Endodermal cell (in vitro differentiated cells): Measurements from ENCODE around the gene TPST2. TPM values are rescaled to one million over a fixed set of nuclear protein-coding genes. Genes with fewer than 3 reads are reported as not detected.

Experiments used
- DNase-seq: peaks from one replicate; pipeline ENCODE4 v3.0.0-alpha.2; 2017
- H3K27ac ChIP-seq: 2 replicates; pipeline ENCODE4 v1.5.1; 2013; ENCODE audit warnings: mild to moderate bottlenecking, low read depth, low read length, moderate library complexity
- H3K27me3 ChIP-seq: 2 replicates; pipeline ENCODE4 v1.6.1; 2013; ENCODE audit warnings: mild to moderate bottlenecking, low read length, moderate library complexity; ENCODE audit not compliant: insufficient read depth, control insufficient read depth, poor library complexity, severe bottlenecking
- H3K36me3 ChIP-seq: 2 replicates; pipeline ENCODE4 v1.7.0; 2013; ENCODE audit warnings: mild to moderate bottlenecking, low read length, moderate library complexity; ENCODE audit not compliant: control insufficient read depth, insufficient read depth
- H3K4me1 ChIP-seq: one replicate; pipeline ENCODE4 v1.7.0; 2013; ENCODE audit warnings: low read length; ENCODE audit not compliant: control insufficient read depth, insufficient read depth
- H3K4me3 ChIP-seq: 2 replicates; pipeline ENCODE4 v1.5.1; 2013; ENCODE audit warnings: mild to moderate bottlenecking, low read length, moderate library complexity
- H3K9ac ChIP-seq: 2 replicates; pipeline ENCODE4 v1.6.1; 2013; ENCODE audit warnings: mild to moderate bottlenecking, low read length, moderate library complexity; ENCODE audit not compliant: poor library complexity, severe bottlenecking; ENCODE audit errors: extremely low read depth
- H3K9me3 ChIP-seq: 2 replicates; pipeline ENCODE4 v1.6.1; 2013; ENCODE audit warnings: mild to moderate bottlenecking, low read length, moderate library complexity; ENCODE audit not compliant: control insufficient read depth
- H3K27ac Mint-ChIP-seq: 2 replicates; pipeline ENCODE4 v1.8.0; 2020; ENCODE audit warnings: mixed read lengths
- H3K27me3 Mint-ChIP-seq: 2 replicates; pipeline ENCODE4 v1.8.0; 2021; ENCODE audit warnings: mild to moderate bottlenecking, mixed read lengths; ENCODE audit not compliant: insufficient read depth
- H3K36me3 Mint-ChIP-seq: 2 replicates; pipeline ENCODE4 v1.8.0; 2020; ENCODE audit warnings: low read depth, mixed read lengths
- H3K4me1 Mint-ChIP-seq: 2 replicates; pipeline ENCODE4 v1.8.0; 2020; ENCODE audit warnings: mixed read lengths
- H3K4me3 Mint-ChIP-seq: 2 replicates; pipeline ENCODE4 v1.8.0; 2020; ENCODE audit warnings: mild to moderate bottlenecking, moderate library complexity, mixed read lengths
- H3K9me3 Mint-ChIP-seq: 2 replicates; pipeline ENCODE4 v1.8.0; 2020; ENCODE audit warnings: mild to moderate bottlenecking, mixed read lengths
- CTCF ChIP-seq: fragments of 200-600 bp; sonication (generic); conservative IDR thresholded peaks from 2 replicates; pipeline ENCODE4 v1.5.0; 2021; ENCODE audit warnings: antibody characterized with exemption, mild to moderate bottlenecking
- WGBS, 2 experiments: methylation state at CpG; one replicate each; pipeline versions ENCODE4 v1.1.5 to v1.1.7; 2013; ENCODE audit warnings: missing lambda C conversion rate in 2 of 2, mixed read lengths in 1 of 2; ENCODE audit not compliant: insufficient coverage in 1 of 2, insufficient read length in 1 of 2; 5-methylcytosine and 5-hydroxymethylcytosine counted together
- total RNA-seq, 2 donors: library from RNA; stranded (reverse); fragmentation: NEBNext Ultra II Directional in 1 of 2; extraction: Animal tissue kit (Norgen Biotek cat#: 25700) in 1 of 2; gene quantifications; 2 replicates in 1 of 2; 3 replicates in 1 of 2; pipeline ENCODE4 v1.2.1, GENCODE V29; 2021

The TPST2 gene
- total RNA-seq, 2 donors from 2014 or later = 38.9 to 53.2 TPM

GRCh38 chr22:26573026-26573662 lies 16.8 kb downstream of the TPST2 start:
- no peak overlapping the region for H3K9ac ChIP-seq

GRCh38 chr22:26570864-26571525 lies 18.9 kb downstream of the TPST2 start:
- Histone ChIP-seq H3K4me1 (no peaks in the 10 kb centered on the region), H3K9ac (no peak overlapping the region), H3K9me3 (no peaks in the 10 kb centered on the region), H3K4me3 (no peak overlapping the region), H3K36me3 (peaks cover 9% of the 10 kb centered on the region), H3K27ac (peak overlapping the region; percentile 27), H3K27me3 (no peaks in the 10 kb centered on the region)
- WGBS, 2 experiments = 85 to 86% methylated on average over 10 to 13 of the region's 13 CpGs
- H3K36me3 Mint-ChIP-seq = peaks cover 18% of the 10 kb centered on the region
- H3K4me3 Mint-ChIP-seq = no peak overlapping the region
- no peak for TF ChIP-seq CTCF
- no peaks in the 10 kb centered on the region for H3K9me3 Mint-ChIP-seq
- H3K27ac Mint-ChIP-seq = peak overlapping the region; percentile 81
- H3K4me1 Mint-ChIP-seq = peaks cover 63% of the 10 kb centered on the region
- H3K27me3 Mint-ChIP-seq = no peaks in the 10 kb centered on the region
- no peak for DNase-seq

More at GRCh38 chr22:26573026-26573662, 16.8 kb downstream of the TPST2 start:
- Histone ChIP-seq H3K36me3 (peaks cover 5% of the 10 kb centered on the region), H3K4me3 (no peak overlapping the region), H3K9me3 (no peaks in the 10 kb centered on the region), H3K27ac (no peak overlapping the region), H3K4me1 (no peaks in the 10 kb centered on the region), H3K27me3 (no peaks in the 10 kb centered on the region)
- Mint-ChIP-seq H3K27ac (peak overlapping the region; percentile 62), H3K9me3 (no peaks in the 10 kb centered on the region), H3K4me1 (peaks cover 57% of the 10 kb centered on the region), H3K36me3 (peaks cover 27% of the 10 kb centered on the region), H3K27me3 (no peaks in the 10 kb centered on the region), H3K4me3 (no peak overlapping the region)
- WGBS, 2 experiments = 90 to 100% methylated on average over 8 to 10 of the region's 10 CpGs
- no peak for DNase-seq
- no peak for TF ChIP-seq CTCF

- Histone ChIP-seq H3K4me3 (no peak overlapping the region), H3K36me3 (peaks cover 9% of the 10 kb centered on the region), H3K9ac (no peak overlapping the region), H3K27ac (no peak overlapping the region), H3K4me1 (no peaks in the 10 kb centered on the region), H3K27me3 (no peaks in the 10 kb centered on the region), H3K9me3 (no peaks in the 10 kb centered on the region)
- peak overlapping the region; percentile 4 for H3K27ac Mint-ChIP-seq
- WGBS, 2 experiments = 79 to 85% methylated on average over 4 to 10 of the region's 10 CpGs
- H3K4me1 Mint-ChIP-seq = peaks cover 62% of the 10 kb centered on the region
- no peaks in the 10 kb centered on the region for H3K27me3 Mint-ChIP-seq
- peaks cover 16% of the 10 kb centered on the region for H3K36me3 Mint-ChIP-seq
- no peaks in the 10 kb centered on the region for H3K9me3 Mint-ChIP-seq
- no peak for DNase-seq
- no peak for TF ChIP-seq CTCF
- H3K4me3 Mint-ChIP-seq = no peak overlapping the region
These were observed 19.8 kb downstream of the TPST2 start for GRCh38 chr22:26570115-26570514.
